Activated CD4-positive, alpha-beta T cell treated with anti-CD3 and anti-CD28 coated beads for 1 hour (primary cell): ENCODE measurements around the gene RPS19BP1.
"Not testable (repeated sequence)": the region's sequence is repeated elsewhere in the genome, so short reads cannot be mapped to it uniquely, and the experiment has no call there.

Source experiments
- DNase-seq: peaks from one replicate; pipeline ENCODE4 v3.0.0-alpha.2; 2020

The RPS19BP1 gene

DNA sequence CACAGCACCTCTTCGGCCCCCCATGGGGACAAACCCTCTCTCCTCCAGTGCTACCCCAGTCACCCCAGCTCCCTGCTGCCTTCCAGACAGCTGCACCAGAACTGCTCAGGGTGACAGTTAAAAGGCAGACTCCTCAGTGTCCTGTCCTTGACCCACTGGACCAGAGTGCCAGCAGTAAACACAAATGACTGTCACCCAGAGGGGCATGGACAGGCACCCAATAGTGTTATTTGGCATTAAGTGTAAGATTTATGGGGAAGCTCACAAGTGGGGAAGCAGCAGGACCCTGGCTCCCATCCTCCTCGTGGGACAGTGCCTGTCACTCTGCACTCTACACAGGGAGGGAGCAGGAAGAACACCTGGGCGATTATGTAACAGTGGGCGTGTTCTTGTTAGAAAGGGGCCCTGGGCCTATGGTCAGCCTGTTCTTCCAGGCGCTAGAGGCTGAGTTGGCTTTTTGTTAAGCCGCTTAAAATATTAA, 5.0 kb downstream of the RPS19BP1 start:
- no peak for DNase-seq

DNA sequence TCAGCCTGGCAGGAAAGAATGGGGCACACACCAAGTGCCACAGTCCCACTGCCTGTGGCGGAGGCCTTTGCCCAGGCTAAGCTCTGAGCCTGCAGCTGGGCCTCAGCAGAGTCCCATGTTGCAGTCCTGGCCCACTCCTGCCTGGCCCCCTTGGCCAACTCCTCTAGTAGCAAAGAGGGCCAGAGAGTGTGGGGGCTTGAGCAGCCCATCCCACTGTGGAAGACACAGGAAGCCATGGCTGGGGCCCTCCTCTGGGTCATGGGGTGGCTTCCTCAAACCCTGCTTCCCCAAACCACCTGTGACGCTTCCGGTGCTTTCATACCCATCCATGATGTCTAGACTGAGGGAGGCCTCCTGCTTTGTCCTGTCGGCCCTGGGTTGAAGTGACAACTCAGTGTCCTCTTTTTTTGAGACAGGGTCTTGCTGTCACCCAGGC, 5.8 kb downstream of the RPS19BP1 start:
- no peak for DNase-seq

DNA sequence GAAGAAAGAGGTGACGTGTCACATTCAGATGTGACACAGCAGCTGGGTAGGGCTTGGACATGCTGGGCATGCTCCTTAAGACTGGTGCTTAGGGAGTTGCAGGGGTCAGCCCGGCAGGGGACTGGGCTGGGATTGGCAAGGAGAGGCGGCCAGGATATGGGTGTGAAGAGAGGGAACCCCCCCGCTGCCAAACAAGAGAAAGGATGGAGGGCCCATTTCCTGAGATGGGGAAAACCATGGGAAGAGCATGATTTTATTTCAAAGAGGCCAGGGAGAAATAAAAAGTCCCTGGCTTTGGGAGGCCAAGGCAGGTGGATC, 6.9 kb downstream of the RPS19BP1 start:
- DNase-seq, result no peak

DNA sequence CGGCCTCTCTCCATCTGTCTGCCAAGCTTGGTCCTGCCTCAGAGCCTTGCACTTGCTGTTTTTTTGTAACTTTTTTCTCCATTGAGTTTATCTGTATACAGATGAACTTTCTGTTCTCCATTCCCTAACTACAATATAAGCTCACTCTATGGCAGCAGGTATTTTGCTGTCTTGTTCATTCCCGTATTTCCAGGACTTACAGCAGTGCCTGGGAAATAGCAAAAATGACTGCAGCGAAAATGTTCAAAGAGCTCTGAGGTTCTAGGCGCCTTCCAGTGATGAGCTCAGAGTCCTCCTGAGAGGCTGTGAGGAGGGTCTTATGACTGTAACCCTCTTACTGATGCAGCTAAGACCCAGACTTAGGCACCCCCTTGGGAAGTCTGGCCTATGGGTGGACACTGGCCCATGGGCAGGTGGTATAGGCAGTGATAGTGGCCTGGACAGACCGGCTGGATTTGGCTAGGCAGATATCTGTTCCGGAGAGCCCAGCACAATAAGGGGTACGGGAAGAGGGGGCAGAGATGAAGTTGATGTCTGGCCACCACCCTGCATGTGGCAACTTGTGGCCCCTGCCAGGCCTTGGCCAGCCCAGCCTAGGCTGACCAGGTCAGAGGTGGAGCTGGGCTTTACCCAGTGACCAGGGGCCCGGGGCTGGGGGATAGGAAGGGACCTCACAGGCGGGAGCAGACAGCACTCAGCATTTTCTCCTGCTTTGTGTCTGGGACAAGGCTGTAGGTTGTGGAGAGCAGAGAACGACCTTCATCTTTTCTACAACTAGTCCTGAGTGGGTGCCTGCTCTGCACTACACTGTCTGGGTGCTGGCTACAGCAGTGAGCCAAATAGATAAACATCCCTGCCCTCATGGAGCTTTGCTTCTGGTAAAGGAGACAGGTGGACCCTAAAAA, 7.5 kb downstream of the RPS19BP1 start:
- DNase-seq, result no peak

DNA sequence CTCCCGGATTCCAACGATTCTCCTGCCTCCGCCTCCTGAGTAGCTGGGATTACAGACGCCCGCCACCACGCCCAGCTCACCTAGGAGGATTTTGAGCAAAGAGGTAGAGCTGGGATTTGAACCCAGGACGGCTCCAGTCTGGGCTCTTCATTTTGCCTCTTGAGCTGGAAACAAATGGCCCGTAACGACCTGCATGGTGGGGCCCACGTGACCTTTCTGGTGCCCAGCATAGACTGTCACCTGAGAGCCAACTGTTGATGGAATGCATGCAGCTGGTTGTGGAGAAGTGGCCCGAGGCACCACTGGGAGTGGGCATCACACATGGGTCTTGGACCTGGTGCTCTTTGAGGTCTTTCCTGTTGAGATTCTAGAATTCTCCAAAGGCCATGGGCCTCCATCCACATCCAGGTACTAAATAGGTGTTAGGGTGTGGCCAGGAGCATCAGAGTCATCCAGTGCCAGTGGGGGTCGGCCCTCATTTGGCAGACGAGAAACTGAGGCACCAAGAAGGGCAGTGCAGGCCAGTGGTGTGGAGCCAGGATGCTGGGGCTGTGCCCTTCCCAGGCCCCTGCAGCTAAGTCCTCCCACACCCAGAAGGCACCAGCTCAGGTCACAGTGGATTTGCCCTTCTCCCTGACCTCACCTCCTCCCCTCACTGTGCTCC, 8.3 kb downstream of the RPS19BP1 start:
- no peak for DNase-seq

DNA sequence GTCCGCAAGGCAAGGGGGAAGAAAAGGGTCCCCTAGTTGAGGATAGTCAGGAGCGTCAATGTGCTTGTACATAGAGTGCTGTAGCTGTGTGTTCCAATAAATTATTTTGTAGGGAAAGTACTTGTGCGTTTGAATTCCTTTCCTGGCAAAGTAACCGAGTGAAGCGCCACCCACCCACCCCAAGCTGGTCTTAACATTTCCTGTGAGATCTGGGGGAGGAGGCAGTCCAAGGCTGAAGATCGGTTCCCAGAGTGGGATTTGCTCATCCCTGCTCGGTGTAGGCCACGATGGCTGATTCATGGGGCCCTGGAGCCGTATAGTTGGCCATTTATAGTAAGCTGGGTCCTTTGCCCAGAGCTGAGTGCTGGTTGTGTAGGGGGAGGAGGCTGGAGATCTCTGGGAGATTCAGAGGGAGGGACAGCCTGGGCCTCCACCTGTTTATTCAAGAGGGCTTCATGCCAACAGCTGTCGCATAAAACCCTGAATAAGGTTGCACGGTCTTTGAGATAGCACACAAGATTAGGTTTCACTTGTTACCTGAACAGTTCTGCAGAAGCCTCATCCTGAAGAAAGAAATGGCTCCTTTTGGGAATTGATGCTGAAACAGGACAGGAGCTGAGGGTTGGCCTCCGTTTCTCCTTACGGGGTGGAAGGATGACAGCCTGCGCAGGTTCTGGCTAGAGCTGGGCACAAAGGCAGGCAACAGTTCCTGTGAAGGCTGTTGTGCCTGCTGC, 9.8 kb downstream of the RPS19BP1 start:
- DNase-seq, result no peak

DNA sequence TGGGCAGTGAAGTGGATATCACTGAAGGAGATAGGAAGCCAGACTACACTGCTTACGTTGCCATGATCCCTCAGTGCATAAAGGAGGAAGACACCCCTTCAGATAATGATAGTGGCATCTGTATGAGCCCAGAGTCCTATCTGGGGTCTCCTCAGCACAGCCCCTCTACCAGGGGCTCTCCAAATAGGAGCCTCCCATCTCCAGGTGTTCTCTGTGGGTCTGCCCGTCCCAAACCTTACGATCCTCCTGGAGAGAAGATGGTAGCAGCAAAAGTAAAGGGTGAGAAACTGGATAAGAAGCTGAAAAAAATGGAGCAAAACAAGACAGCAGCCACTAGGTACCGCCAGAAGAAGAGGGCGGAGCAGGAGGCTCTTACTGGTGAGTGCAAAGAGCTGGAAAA, 10.5 kb downstream of the RPS19BP1 start:
- not testable (repeated sequence) for DNase-seq

DNA sequence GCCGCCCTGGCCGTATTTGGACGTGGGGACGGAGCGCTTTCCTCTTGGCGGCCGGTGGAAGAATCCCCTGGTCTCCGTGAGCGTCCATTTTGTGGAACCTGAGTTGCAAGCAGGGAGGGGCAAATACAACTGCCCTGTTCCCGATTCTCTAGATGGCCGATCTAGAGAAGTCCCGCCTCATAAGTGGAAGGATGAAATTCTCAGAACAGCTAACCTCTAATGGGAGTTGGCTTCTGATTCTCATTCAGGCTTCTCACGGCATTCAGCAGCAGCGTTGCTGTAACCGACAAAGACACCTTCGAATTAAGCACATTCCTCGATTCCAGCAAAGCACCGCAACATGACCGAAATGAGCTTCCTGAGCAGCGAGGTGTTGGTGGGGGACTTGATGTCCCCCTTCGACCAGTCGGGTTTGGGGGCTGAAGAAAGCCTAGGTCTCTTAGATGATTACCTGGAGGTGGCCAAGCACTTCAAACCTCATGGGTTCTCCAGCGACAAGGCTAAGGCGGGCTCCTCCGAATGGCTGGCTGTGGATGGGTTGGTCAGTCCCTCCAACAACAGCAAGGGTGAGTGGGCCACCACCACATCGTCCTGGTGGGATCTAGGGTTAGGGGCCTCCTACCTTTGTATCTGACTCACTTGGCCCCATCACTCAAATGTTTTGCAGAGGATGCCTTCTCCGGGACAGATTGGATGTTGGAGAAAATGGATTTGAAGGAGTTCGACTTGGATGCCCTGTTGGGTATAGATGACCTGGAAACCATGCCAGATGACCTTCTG, 11.3 kb downstream of the RPS19BP1 start:
- DNase-seq, result not testable (repeated sequence)

DNA sequence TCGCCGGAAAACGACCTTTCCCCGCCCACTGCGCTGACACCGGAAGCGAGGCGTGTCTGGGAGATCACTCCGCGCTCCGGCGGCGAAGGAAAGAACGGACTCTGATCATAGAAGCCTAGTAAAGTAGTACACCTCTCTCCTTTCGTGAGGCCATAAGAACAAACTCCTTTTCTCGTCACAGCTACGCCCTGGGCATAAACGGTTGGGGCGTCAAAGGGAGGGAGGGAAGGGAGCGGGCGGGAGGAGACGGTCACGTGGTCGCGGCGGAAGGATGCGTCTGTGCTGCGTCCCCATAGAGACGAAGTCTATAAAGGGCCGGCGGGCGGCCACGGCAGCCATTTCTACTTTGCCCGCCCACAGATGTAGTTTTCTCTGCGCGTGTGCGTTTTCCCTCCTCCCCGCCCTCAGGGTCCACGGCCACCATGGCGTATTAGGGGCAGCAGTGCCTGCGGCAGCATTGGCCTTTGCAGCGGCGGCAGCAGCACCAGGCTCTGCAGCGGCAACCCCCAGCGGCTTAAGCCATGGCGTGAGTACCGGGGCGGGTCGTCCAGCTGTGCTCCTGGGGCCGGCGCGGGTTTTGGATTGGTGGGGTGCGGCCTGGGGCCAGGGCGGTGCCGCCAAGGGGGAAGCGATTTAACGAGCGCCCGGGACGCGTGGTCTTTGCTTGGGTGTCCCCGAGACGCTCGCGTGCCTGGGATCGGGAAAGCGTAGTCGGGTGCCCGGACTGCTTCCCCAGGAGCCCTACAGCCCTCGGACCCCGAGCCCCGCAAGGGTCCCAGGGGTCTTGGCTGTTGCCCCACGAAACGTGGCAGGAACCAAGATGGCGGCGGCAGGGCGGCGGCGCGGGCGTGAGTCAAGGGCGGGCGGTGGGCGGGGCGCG, 12.1 kb downstream of the RPS19BP1 start, which contains the start of gene ATF4:
Gene ATF4, plus strand, starts transcription at position 337 of the 880 bp plus-strand sequence. CDS start 884 bp downstream, outside the sequence.
- DNase-seq, result peak; percentile 88

DNA sequence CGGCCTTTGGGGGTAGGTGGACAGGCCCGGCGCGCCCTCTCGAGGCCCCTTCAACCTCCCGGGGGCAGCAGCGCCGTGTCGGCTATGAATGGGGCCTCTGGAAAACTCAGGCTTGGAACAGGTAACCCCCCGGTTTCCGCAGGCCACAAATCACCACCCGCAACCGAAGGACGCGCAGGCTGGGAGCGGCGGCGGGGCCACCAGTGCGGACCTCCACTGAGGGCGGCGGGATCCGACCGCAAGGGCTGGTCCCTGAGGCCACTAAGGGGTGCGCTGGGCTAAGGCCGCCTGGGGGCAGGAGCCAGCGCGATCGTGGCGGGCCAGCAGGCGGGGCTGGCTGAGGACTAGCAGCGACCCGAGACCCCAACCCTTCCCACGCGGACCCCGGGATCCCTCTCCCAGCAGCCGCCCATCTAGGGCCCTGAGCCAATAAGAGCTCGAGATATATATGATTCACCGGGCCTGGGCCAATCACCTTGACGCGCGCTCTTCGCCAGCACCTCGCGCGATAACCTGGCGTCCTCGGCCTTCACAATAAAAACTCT, 12.8 kb downstream of the RPS19BP1 start:
- peak; percentile 95 for DNase-seq

DNA sequence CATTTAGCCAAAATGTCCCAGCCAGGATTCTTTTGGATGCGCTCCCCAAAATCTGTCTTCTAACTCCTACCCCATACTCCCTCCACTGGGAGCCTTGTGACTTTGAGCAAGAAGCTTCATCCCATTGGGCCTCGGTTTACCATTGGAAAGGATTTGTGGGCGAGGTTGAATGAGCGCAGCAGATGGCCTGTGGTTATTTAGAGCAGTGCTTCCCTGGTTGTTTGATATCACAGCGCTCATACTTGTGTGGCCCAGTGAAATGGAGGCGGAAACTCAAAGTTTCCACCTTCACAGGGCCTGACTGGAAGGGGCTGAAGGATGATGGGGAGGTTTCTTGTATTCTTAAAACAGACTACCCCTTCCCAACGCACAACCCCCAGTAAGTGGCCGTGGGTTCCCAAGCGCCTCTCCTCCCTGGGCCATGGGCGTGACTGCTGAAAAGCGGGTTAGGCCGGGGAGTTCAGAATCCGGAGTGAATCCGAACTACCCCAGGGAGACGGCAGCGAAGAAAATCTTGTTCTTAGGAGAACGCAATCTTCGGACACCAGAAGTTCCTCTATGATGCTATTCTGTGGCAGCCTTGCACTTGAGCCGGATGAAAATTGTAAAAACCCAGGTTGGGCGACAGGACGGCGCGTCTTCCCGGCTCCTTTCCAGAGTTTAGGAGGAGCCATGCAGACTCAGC, 13.4 kb downstream of the RPS19BP1 start:
- no peak for DNase-seq

DNA sequence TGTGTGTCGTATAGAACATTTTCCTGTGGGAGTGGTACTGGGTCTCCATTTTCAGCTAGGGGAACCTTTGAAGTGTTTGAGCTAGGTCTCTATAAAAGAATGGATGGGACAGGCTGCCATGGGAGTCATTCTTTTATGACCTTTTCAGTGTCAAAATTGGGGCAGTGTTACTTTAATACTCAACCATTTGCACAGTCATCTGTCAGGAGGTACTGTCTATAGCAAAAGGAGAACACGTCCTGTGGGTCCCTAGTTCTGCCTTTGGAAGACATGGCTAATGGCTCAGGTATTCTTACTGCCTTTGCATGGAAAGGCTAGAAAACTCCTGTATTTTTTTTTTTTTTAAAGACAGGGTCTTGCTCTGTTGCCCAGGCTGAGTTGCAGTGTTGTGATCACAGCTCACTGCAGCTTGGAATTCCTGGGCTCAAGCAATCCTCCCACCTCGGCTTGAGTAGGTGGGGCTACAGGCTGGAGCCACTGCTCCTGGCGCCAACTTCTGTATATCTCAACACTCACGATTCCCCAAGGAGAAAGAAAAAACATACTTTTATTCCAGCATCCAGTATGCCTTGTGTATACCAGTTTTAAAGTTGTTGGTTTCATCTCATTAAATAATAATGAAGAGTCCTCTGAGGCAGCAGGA, 14.3 kb downstream of the RPS19BP1 start:
- DNase-seq, result no peak

DNA sequence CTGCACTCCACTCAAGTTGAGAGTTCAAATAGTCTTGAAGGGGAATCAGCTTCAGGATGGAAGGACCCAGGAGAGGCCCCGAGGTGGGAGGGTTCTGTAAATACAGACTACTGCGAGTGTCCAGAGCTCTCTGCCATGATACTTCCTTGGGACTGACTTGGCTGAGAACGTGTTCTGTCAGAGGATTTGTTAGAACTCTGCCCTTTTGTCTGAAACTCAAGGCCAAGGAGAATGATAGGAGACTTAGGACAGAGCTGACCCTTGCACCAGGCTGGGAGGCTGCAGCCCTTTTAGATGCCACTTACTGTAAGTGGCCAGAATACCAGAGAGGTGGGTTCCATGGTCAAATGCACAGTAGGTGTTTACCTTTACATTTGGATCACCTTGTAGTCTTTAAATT, 15.1 kb downstream of the RPS19BP1 start:
- DNase-seq, result no peak

DNA sequence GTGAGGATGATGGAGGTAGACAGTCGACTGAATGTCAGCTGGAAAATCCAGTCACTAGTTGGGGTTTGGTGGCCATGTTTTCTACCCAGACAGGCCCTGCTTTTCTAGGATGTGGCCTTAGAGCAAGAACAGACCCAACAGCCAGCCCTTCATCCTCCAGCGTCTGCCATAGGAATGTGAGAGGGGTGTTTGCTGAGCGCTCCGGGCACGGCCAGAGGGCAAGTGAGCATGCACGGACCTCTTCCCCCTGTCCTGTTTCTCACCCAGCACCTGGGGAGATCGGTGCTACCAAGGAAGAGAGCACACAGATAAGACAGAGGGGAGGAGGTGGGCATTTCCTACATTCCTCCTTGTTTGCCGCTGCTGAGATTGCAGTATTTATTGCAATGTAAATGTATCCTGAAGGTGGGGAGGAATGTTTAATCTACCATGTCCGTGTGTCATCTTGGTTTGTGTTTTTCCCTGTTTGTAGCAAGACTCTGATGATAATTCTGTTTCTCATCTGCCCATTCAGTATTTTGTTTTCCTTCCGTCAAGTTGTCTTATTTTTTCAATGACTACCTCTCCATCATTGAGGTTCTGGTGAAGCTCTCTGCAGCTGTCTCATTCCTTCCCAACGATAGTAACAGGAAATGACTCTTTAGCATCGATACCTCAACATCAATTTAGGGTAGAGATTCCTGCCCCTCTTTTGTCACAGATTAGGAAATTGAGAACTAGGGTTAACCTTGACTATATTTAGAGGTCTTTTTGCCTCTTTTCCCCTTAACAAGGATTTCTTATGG, 17.1 kb downstream of the RPS19BP1 start:
- no peak for DNase-seq

DNA sequence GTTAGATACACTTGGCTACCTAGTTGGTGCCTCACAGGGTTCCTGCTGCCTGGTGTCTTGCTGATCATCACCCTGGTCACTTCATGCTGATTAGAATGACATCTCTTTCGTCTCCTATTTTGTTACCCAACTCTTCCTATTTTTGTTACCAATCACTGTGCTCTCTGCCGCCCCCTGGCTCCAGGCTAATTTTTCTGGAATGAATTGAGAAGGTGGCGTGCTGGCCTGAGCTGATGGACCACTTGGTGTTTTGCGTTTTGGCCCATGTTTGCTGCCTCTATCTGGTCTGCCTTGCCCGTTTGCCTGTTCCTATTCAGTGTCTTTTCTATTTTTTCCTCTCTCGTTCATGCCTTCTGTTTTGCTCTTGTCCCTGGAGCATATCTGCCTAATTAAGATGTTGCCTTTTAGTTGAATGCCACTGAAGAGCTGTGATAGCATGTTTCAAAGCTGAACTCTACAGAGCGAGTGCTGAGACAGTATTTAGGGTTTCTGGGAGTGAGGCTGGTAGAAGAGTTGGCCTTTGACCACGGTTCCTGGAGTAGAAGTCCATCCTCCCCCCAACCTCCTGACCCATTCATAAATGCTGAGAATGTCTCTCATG, 18.1 kb downstream of the RPS19BP1 start:
- DNase-seq, result no peak

DNA sequence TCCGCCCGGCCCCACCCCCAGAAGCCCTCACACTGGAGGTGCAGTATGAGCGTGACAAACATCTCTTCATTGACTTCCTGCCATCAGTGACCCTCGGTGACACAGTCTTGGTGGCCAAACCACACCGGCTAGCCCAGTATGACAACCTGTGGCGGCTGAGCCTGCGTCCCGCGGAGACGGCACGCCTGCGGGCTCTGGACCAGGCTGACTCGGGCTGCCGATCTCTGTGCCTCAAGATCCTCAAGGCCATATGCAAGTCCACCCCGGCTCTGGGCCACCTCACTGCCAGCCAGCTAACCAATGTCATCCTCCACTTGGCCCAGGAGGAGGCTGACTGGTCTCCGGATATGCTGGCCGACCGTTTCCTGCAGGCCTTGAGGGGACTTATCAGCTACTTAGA, 18.8 kb downstream of the RPS19BP1 start:
- DNase-seq, result no peak

DNA sequence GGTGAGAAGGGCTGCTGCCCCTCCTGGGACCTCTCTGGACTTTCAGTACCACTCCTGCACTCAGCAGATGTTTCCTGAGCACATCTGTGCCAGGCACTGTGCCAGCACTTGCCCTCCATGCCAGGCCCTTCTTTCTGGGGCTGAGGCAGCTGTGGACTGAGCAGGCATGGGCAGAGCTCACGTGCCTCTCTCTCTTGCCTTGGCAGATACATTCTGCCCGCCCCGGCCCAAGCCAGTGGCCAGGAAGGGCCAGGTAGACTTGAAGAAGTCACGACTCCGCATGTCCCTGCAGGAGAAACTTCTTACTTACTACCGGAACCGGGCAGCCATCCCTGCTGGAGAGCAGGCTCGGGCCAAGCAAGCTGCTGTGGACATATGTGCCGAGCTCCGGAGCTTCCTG, 20.5 kb downstream of the RPS19BP1 start:
- DNase-seq, result no peak

DNA sequence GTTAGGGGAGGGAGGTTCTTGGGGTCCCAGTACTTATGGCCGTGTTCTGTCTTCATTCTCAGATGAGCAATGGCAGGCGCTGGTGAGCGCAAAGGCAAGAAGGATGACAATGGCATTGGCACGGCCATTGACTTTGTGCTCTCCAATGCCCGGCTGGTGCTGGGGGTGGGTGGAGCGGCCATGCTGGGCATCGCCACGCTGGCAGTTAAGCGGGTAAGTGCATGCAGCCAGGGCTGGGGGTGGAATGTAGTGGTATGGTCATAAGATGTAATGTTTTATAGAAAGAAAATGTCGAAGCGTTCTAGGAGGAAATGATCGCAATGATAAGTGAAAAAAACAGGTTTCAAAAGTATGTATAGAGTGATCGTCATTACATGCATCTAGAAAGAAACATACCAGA, 21.3 kb downstream of the RPS19BP1 start:
- DNase-seq, result no peak
